SK-N-SH (cell line): ENCODE measurements around the gene ENTREP3. TPM values are rescaled to one million over a fixed set of nuclear protein-coding genes. Genes with fewer than 3 reads are reported as not detected.

Source experiments
- CTCF ChIA-PET: fragments of 300-600, 350-600 bp; formaldehyde crosslinking; extraction: SDS; loops from one replicate; lab custom pipeline; 2021; lab: Yijun Ruan, JAX
- POLR2A ChIA-PET: fragments of 350-600 bp; sonication (Branson Sonifier 250); formaldehyde crosslinking; extraction: SDS; loops from one replicate; lab custom pipeline; 2020; ENCODE audit warnings: antibody characterized with exemption, inconsistent platforms; lab: Yijun Ruan, JAX
- DNase-seq: peaks from one replicate; pipeline ENCODE4 v3.0.0; 2012
- H2AFZ ChIP-seq: fragments of 200-600 bp; sonication (generic); 2 replicates; pipeline ENCODE4 v1.8.1; 2016; ENCODE audit warnings: antibody characterized with exemption, mild to moderate bottlenecking, low read depth
- H3F3A ChIP-seq: fragments of 200-600 bp; sonication (generic); replicated peaks from 2 replicates; pipeline ENCODE3; 2016; ENCODE audit warnings: antibody characterized with exemption, mild to moderate bottlenecking; ENCODE audit not compliant: insufficient read depth
- H3K27ac ChIP-seq, 2 experiments: fragments of 200-500 bp in 1 of 2; fragments of 200-600 bp in 1 of 2; sonication (Bioruptor generic) in 1 of 2; sonication (generic), shearing (Covaris generic) in 1 of 2; 2 replicates each; pipeline versions ENCODE4 v1.5.1 to v1.6.1; 2014 to 2016; ENCODE audit warnings: low read depth in 2 of 2, inconsistent platforms in 1 of 2, low read length in 1 of 2, mild to moderate bottlenecking in 1 of 2, mixed read lengths in 1 of 2
- H3K27me3 ChIP-seq: fragments of 200-600 bp; sonication (generic), shearing (Covaris generic); 2 replicates; pipeline ENCODE4 v1.6.1; 2016; ENCODE audit warnings: mixed run types; ENCODE audit not compliant: insufficient read depth
- H3K36me3 ChIP-seq, 2 experiments: fragments of 200-500 bp in 1 of 2; fragments of 200-600 bp in 1 of 2; sonication (Bioruptor generic) in 1 of 2; sonication (generic) in 1 of 2; replicated peaks in 1 of 2; 2 replicates each; pipeline versions ENCODE3 to v1.5.1; 2014 to 2016; ENCODE audit warnings: low read length in 1 of 2, mild to moderate bottlenecking in 1 of 2; ENCODE audit not compliant: insufficient read depth in 2 of 2, control insufficient read depth in 1 of 2
- H3K4me1 ChIP-seq, 2 experiments: fragments of 200-500 bp in 1 of 2; fragments of 200-600 bp in 1 of 2; sonication (Bioruptor generic) in 1 of 2; sonication (generic), shearing (Covaris generic) in 1 of 2; 2 replicates each; pipeline versions ENCODE4 v1.5.1 to v1.6.1; 2014 to 2016; ENCODE audit warnings: low read depth in 1 of 2, low read length in 1 of 2, mixed run types in 1 of 2; ENCODE audit not compliant: insufficient read depth in 2 of 2, control insufficient read depth in 1 of 2
- H3K4me2 ChIP-seq: fragments of 200-600 bp; sonication (generic), shearing (Covaris generic); 2 replicates; pipeline ENCODE4 v1.6.1; 2017; ENCODE audit warnings: mixed run types
- H3K4me3 ChIP-seq, 2 experiments: fragments of 200-500 bp in 1 of 2; fragments of 200-600 bp in 1 of 2; sonication (Bioruptor generic) in 1 of 2; sonication (generic), shearing (Covaris generic) in 1 of 2; 2 replicates each; pipeline versions ENCODE4 v1.5.1 to v1.8.1; 2014 to 2016; ENCODE audit warnings: low read depth in 2 of 2, inconsistent platforms in 1 of 2, low read length in 1 of 2, mild to moderate bottlenecking in 1 of 2, mixed read lengths in 1 of 2, moderate library complexity in 1 of 2
- H3K79me2 ChIP-seq: fragments of 200-600 bp; sonication (generic); 2 replicates; pipeline ENCODE4 v1.8.1; 2017; ENCODE audit warnings: mild to moderate bottlenecking; ENCODE audit not compliant: insufficient read depth
- H3K9ac ChIP-seq: fragments of 200-600 bp; sonication (generic); 2 replicates; pipeline ENCODE4 v1.6.1; 2017; ENCODE audit warnings: mixed run types
- H3K9me2 ChIP-seq: fragments of 200-600 bp; sonication (generic); 2 replicates; pipeline ENCODE4 v1.6.1; 2017; ENCODE audit warnings: mixed run types
- H3K9me3 ChIP-seq: fragments of 200-600 bp; sonication (generic); 2 replicates; pipeline ENCODE4 v1.6.1; 2017; ENCODE audit warnings: mixed run types, mild to moderate bottlenecking, moderate library complexity
- H4K20me1 ChIP-seq: fragments of 200-600 bp; sonication (generic); 2 replicates; pipeline ENCODE4 v1.6.1; 2017; ENCODE audit warnings: mild to moderate bottlenecking, mixed run types; ENCODE audit not compliant: insufficient read depth
- CHD2 ChIP-seq: fragments of 150-350 bp; IDR thresholded peaks from 2 replicates; pipeline ENCODE4 v1.6.1; 2018; ENCODE audit warnings: low read length; ENCODE audit not compliant: partially characterized antibody
- NFIC ChIP-seq: IDR thresholded peaks from 2 replicates; pipeline ENCODE4 v1.4.0; 2012; ENCODE audit warnings: borderline replicate concordance
- REST ChIP-seq: IDR thresholded peaks from 2 replicates; pipeline ENCODE4 v1.6.1; 2012; ENCODE audit warnings: mild to moderate bottlenecking, low read depth, low read length, moderate library complexity
- WGBS: methylation state at CpG from one replicate; pipeline ENCODE4 v1.1.6; 2017; ENCODE audit warnings: low lambda C conversion rate; 5-methylcytosine and 5-hydroxymethylcytosine counted together
- polyA plus RNA-seq, 3 experiments: library from polyadenylated mRNA; depleted of rRNA; stranded (reverse); fragments of >200 nt; gene quantifications; 2 replicates each; pipeline ENCODE4 v1.2.3, GENCODE V29; 2012

Gene ENTREP3
- polyA plus RNA-seq, 1 of the 3 experiments (the other 2 are of a cell fraction): 30.6 TPM

GRCh38 chr1:155242805-155243358, 12.4 kb downstream of the ENTREP3 start:
- Histone ChIP-seq H3K79me2 (peaks cover 28% of the 10 kb centered on the region), H3K27ac (peak overlapping the region; percentile 75 to 89; a peak in 3 of 4 replicates), H3K9ac (peak overlapping the region; percentile 80; the same call in 1 of the 2 replicates), H3K9me3 (no peaks in the 10 kb centered on the region), H4K20me1 (no peaks in the 10 kb centered on the region), H3K27me3 (no peaks in the 10 kb centered on the region), H2AFZ (no peak overlapping the region), H3K4me2 (peak overlapping the region; percentile 87), H3K9me2 (no peaks in the 10 kb centered on the region), H3K36me3 (peaks cover 4 to 11% of the 10 kb centered on the region in 2 experiments), H3K4me1 (peaks cover 0 to 24% of the 10 kb centered on the region in 2 experiments; a peak in 3 of 4 replicates)
- CTCF ChIA-PET: interaction anchor here (1.6 to 4.2 kb wide), 4 partner anchors 9 to 68 kb away, joined by 4 to 29 read pairs (median 10); no protein-coding TSS in a partner anchor
- POLR2A ChIA-PET: interaction anchor here (2.4 kb wide), 1 partner anchor 30 kb away, joined by 6 read pairs; the partner anchor contains the start of gene CLK2
- DNase-seq: no peak
- TF ChIP-seq CHD2: no peak
- TF ChIP-seq, all 33 proteins: peak for 0
- WGBS: 87% methylated on average over 3 of the region's 3 CpGs
- peak overlapping the region; percentile 49 to 65; a peak in 3 of 4 replicates for H3K4me3 ChIP-seq
- H3F3A ChIP-seq: peaks cover 26% of the 10 kb centered on the region

GRCh38 chr1:155241841-155242264, 13.4 kb downstream of the ENTREP3 start:
- 85% methylated on average over 4 of the region's 4 CpGs for WGBS
- H2AFZ ChIP-seq: no peak overlapping the region
- H3K4me2 ChIP-seq: no peak overlapping the region
- H3K27me3 ChIP-seq: no peaks in the 10 kb centered on the region
- peaks cover 0 to 24% of the 10 kb centered on the region in 2 experiments; a peak in 3 of 4 replicates for H3K4me1 ChIP-seq
- H3F3A ChIP-seq: peaks cover 26% of the 10 kb centered on the region
- ChIA-PET POLR2A (interaction anchor here (0.6 to 1.5 kb wide), 2 partner anchors 13 to 1068 kb away, joined by 4 read pairs; partner anchors contain the start of gene ENTREP3), CTCF (interaction anchor here (1.0 to 4.2 kb wide), 5 partner anchors 10 to 65 kb away, joined by 3 to 29 read pairs (median 3); partner anchors contain the start of gene THBS3)
- peaks cover 0 to 3% of the 10 kb centered on the region in 2 experiments for H3K36me3 ChIP-seq
- no peaks in the 10 kb centered on the region for H4K20me1 ChIP-seq
- TF ChIP-seq REST (0 out of 2 replicates have a peak, but pooled peaks have one; percentile 10), NFIC (no peak)
- no peaks in the 10 kb centered on the region for H3K9me3 ChIP-seq
- H3K9ac ChIP-seq: no peak overlapping the region
- H3K79me2 ChIP-seq: peaks cover 28% of the 10 kb centered on the region
- H3K9me2 ChIP-seq: no peaks in the 10 kb centered on the region
- no peak overlapping the region for H3K4me3 ChIP-seq
- peak overlapping the region; percentile 13 to 69; a peak in 3 of 4 replicates for H3K27ac ChIP-seq
- DNase-seq: no peak
